H1 (cell line): ENCODE measurements around the gene PINLYP. TPM values are rescaled to one million over a fixed set of nuclear protein-coding genes. Genes with fewer than 3 reads are reported as not detected.

ENCODE experiments used
- CTCF ChIA-PET: fragments of 300-600 bp; sonication (Branson Sonifier 250); formaldehyde crosslinking; loops from one replicate; lab custom pipeline; 2021; ENCODE audit not compliant: partially characterized antibody; lab: Charles Lee
- POLR2A ChIA-PET: fragments of 300-600 bp; sonication (Branson Sonifier 250); formaldehyde crosslinking; loops from one replicate; lab custom pipeline; 2021; ENCODE audit warnings: inconsistent platforms; ENCODE audit not compliant: partially characterized antibody; lab: Charles Lee
- DNase-seq, 2 experiments: peaks; one replicate each; pipeline versions ENCODE4 v3.0.0 to v3.0.0-alpha.2; 2010 to 2022; ENCODE audit warnings: low spot score in 2 of 2, low read depth in 1 of 2, mixed read lengths in 1 of 2
- FAIRE-seq: peaks from 2 replicates; lab custom pipeline; 2011; peaks lifted over from hg19 to GRCh38; lab: Jason Lieb, UNC
- H2AFZ ChIP-seq: 2 replicates; pipeline ENCODE4 v1.8.1; 2012; ENCODE audit warnings: low read length, inconsistent platforms
- H2AK5ac ChIP-seq: 2 replicates; pipeline ENCODE4 v1.6.1; 2013; ENCODE audit warnings: low read depth, low read length
- H2BK120ac ChIP-seq: replicated peaks from 2 replicates; pipeline ENCODE3; 2013; ENCODE audit warnings: low read depth, low read length, inconsistent platforms
- H2BK12ac ChIP-seq: 2 replicates; pipeline ENCODE4 v1.6.1; 2013; ENCODE audit warnings: low read depth, low read length
- H2BK15ac ChIP-seq: 2 replicates; pipeline ENCODE4 v1.6.1; 2013; ENCODE audit warnings: low read length
- H2BK20ac ChIP-seq: 2 replicates; pipeline ENCODE4 v1.6.1; 2013; ENCODE audit warnings: low read length
- H2BK5ac ChIP-seq: 2 replicates; pipeline ENCODE4 v1.6.1; 2013; ENCODE audit warnings: low read depth, low read length
- H3K14ac ChIP-seq: 2 replicates; pipeline ENCODE4 v1.6.1; 2013; ENCODE audit warnings: inconsistent platforms; ENCODE audit not compliant: insufficient read length
- H3K18ac ChIP-seq: 2 replicates; pipeline ENCODE4 v1.6.1; 2013; ENCODE audit warnings: low read length; ENCODE audit errors: extremely low read depth
- H3K23ac ChIP-seq: 2 replicates; pipeline ENCODE4 v1.6.1; 2013; ENCODE audit warnings: inconsistent platforms; ENCODE audit not compliant: insufficient read length
- H3K23me2 ChIP-seq: 2 replicates; pipeline ENCODE4 v1.6.1; 2013; ENCODE audit warnings: low read depth, low read length
- H3K27ac ChIP-seq: 2 replicates; pipeline ENCODE4 v1.6.1; 2011; ENCODE audit warnings: low read depth, low read length, inconsistent platforms
- H3K27me3 ChIP-seq, 4 experiments: replicated peaks in 1 of 4; 1 replicate in 1 of 4; 2 replicates in 3 of 4; pipeline versions ENCODE4 v1.6.1 to v1.8.1; 2011 to 2013; ENCODE audit warnings: low read length in 3 of 4, mild to moderate bottlenecking in 3 of 4, inconsistent platforms in 2 of 4, mixed read lengths in 2 of 4, moderate library complexity in 1 of 4; ENCODE audit not compliant: control insufficient read depth in 3 of 4, insufficient read depth in 3 of 4; ENCODE audit errors: extremely low read depth in 1 of 4
- H3K36me3 ChIP-seq, 4 experiments: 2 replicates each; pipeline versions ENCODE4 v1.6.1 to v1.8.1; 2011 to 2013; ENCODE audit warnings: mild to moderate bottlenecking in 4 of 4, low read length in 3 of 4, moderate library complexity in 2 of 4, control low read depth in 1 of 4, inconsistent platforms in 1 of 4; ENCODE audit not compliant: insufficient read depth in 4 of 4, control insufficient read depth in 2 of 4
- H3K4ac ChIP-seq: replicated peaks from 2 replicates; pipeline ENCODE3; 2013; ENCODE audit warnings: low read length, low read depth, mixed read lengths, inconsistent platforms; ENCODE audit not compliant: insufficient read length
- H3K4me1 ChIP-seq, 4 experiments: replicated peaks in 1 of 4; 1 replicate in 1 of 4; 2 replicates in 3 of 4; pipeline versions ENCODE4 v1.6.1 to v1.8.1; 2011 to 2013; ENCODE audit warnings: low read length in 3 of 4, inconsistent platforms in 2 of 4, mixed read lengths in 1 of 4; ENCODE audit not compliant: insufficient read depth in 4 of 4, control insufficient read depth in 3 of 4
- H3K4me2 ChIP-seq, 2 experiments: 2 replicates each; pipeline versions ENCODE4 v1.6.1 to v1.8.1; 2011 to 2013; ENCODE audit warnings: low read depth in 2 of 2, low read length in 2 of 2, control low read depth in 1 of 2, inconsistent platforms in 1 of 2, mild to moderate bottlenecking in 1 of 2; ENCODE audit not compliant: insufficient read depth in 1 of 2
- H3K4me3 ChIP-seq, 4 experiments: fragments of 200-600, 300-600 bp in 1 of 4; sonication (generic), shearing (Covaris generic), sonication (Bioruptor Twin) in 1 of 4; 2 replicates each; pipeline versions ENCODE4 v1.5.1 to v1.8.1; 2011 to 2016; ENCODE audit warnings: low read length in 4 of 4, low read depth in 3 of 4, control low read depth in 2 of 4, inconsistent platforms in 2 of 4, mild to moderate bottlenecking in 2 of 4, mixed read lengths in 1 of 4, moderate library complexity in 1 of 4; ENCODE audit not compliant: insufficient read depth in 2 of 4; ENCODE audit errors: extremely low read depth in 1 of 4
- H3K56ac ChIP-seq: replicated peaks from 2 replicates; pipeline ENCODE3; 2013; ENCODE audit warnings: low read depth, mild to moderate bottlenecking, mixed read lengths, low read length, inconsistent platforms; ENCODE audit not compliant: insufficient read length
- H3K79me1 ChIP-seq: 2 replicates; pipeline ENCODE4 v1.6.1; 2013; ENCODE audit warnings: low read depth, low read length, control low read depth
- H3K79me2 ChIP-seq, 2 experiments: 2 replicates each; pipeline versions ENCODE4 v1.6.1 to v1.8.1; 2012 to 2013; ENCODE audit warnings: low read length in 2 of 2, mild to moderate bottlenecking in 2 of 2, inconsistent platforms in 1 of 2; ENCODE audit not compliant: insufficient read depth in 2 of 2, control insufficient read depth in 1 of 2
- H3K9ac ChIP-seq, 4 experiments: replicated peaks in 1 of 4; 1 replicate in 1 of 4; 2 replicates in 3 of 4; pipeline versions ENCODE4 v1.6.1 to v1.8.1; 2011 to 2013; ENCODE audit warnings: low read depth in 3 of 4, low read length in 3 of 4, control low read depth in 2 of 4, mild to moderate bottlenecking in 2 of 4, moderate library complexity in 2 of 4, inconsistent platforms in 1 of 4; ENCODE audit errors: extremely low read depth in 1 of 4
- H3K9me3 ChIP-seq, 2 experiments: 2 replicates each; pipeline versions ENCODE4 v1.6.1 to v1.8.1; 2012 to 2013; ENCODE audit warnings: mild to moderate bottlenecking in 2 of 2, moderate library complexity in 2 of 2, control low read depth in 1 of 2, inconsistent platforms in 1 of 2, low read depth in 1 of 2, low read length in 1 of 2, mixed read lengths in 1 of 2; ENCODE audit not compliant: insufficient read depth in 2 of 2
- H4K20me1 ChIP-seq, 2 experiments: replicated peaks in 1 of 2; 2 replicates each; pipeline versions ENCODE3 to v1.8.1; 2011 to 2013; ENCODE audit warnings: inconsistent platforms in 2 of 2, low read length in 2 of 2, mild to moderate bottlenecking in 1 of 2; ENCODE audit not compliant: insufficient read depth in 2 of 2, control insufficient read depth in 1 of 2
- H4K5ac ChIP-seq: 2 replicates; pipeline ENCODE4 v1.6.1; 2013; ENCODE audit warnings: low read length, low read depth, mixed read lengths, inconsistent platforms; ENCODE audit not compliant: insufficient read length
- H4K8ac ChIP-seq: 2 replicates; pipeline ENCODE4 v1.8.0; 2013; ENCODE audit warnings: mild to moderate bottlenecking, moderate library complexity, low read length, inconsistent platforms; ENCODE audit not compliant: insufficient read depth; ENCODE audit errors: extremely low read depth
- H4K91ac ChIP-seq: replicated peaks from 2 replicates; pipeline ENCODE3; 2013; ENCODE audit warnings: low read length, mixed read lengths, inconsistent platforms; ENCODE audit not compliant: insufficient read length
- CHD1 ChIP-seq: IDR thresholded peaks from 2 replicates; pipeline ENCODE4 v1.6.1; 2012; ENCODE audit warnings: low read depth, low read length, improper control_type of control experiment
- HDAC6 ChIP-seq: IDR thresholded peaks from one replicate; pipeline ENCODE4 v1.7.1; 2012; ENCODE audit warnings: low read depth, mild to moderate bottlenecking, inconsistent platforms, low read length, moderate library complexity
- KDM1A ChIP-seq: fragments of 200-600, 300-600 bp; sonication (generic); IDR thresholded peaks from 2 replicates; pipeline ENCODE4 v1.7.1; 2016; ENCODE audit warnings: mild to moderate bottlenecking, low read length, borderline replicate concordance
- KDM5A ChIP-seq: fragments of 200-600 bp; IDR thresholded peaks from 2 replicates; pipeline ENCODE4 v1.7.1; 2012; ENCODE audit warnings: mild to moderate bottlenecking, low read length, inconsistent platforms, mixed read lengths
- SAP30 ChIP-seq: fragments of 300-600 bp; sonication (generic); IDR thresholded peaks from 2 replicates; pipeline ENCODE4 v1.7.1; 2012; ENCODE audit warnings: low read length, moderate library complexity, mild to moderate bottlenecking, inconsistent platforms; ENCODE audit not compliant: insufficient read depth, insufficient replicate concordance
- SIN3A ChIP-seq, 2 experiments: IDR thresholded peaks in 1 of 2; conservative IDR thresholded peaks in 1 of 2; 2 replicates each; pipeline ENCODE4 v1.6.1; 2011 to 2012; ENCODE audit warnings: low read length in 2 of 2, improper control_type of control experiment in 1 of 2, low read depth in 1 of 2, mild to moderate bottlenecking in 1 of 2
- SIX5 ChIP-seq: IDR thresholded peaks from 2 replicates; pipeline ENCODE4 v1.6.1; 2011; ENCODE audit warnings: mild to moderate bottlenecking, low read depth, low read length
- TAF1 ChIP-seq: IDR thresholded peaks from 2 replicates; pipeline ENCODE4 v1.6.1; 2011; ENCODE audit warnings: mild to moderate bottlenecking, low read depth, low read length
- TEAD4 ChIP-seq: IDR thresholded peaks from 2 replicates; pipeline ENCODE4 v1.6.1; 2012; ENCODE audit warnings: low read depth, low read length, inconsistent platforms, mixed read lengths
- WGBS, 2 experiments: shearing (Covaris generic) in 1 of 2; methylation state at CpG; one replicate each; pipeline versions ENCODE4 v1.1.6 to v1.1.7; 2013 to 2015; ENCODE audit warnings: low lambda C conversion rate in 2 of 2, mixed read lengths in 2 of 2, inconsistent platforms in 1 of 2, low coverage in 1 of 2, missing lambda C conversion rate in 1 of 2; ENCODE audit not compliant: insufficient replicate concordance in 2 of 2, insufficient coverage in 1 of 2, insufficient read length in 1 of 2; ENCODE audit errors: extremely low coverage in 1 of 2, missing lambda C conversion rate in 1 of 2; 5-methylcytosine and 5-hydroxymethylcytosine counted together
- polyA plus RNA-seq, 7 experiments: library from polyadenylated mRNA; depleted of rRNA in 3 of 7; stranded (reverse) in 5 of 7; unstranded in 2 of 7; fragments of >200 nt in 5 of 7; fragments of 200-250 nt in 2 of 7; gene quantifications; 1 replicate in 5 of 7; 2 replicates in 1 of 7; 4 replicates in 1 of 7; pipeline versions ENCODE4 v1.2.1 to v1.2.3, GENCODE V29; 2011 to 2013; ENCODE audit warnings: missing spikeins in 2 of 7, mixed read lengths in 2 of 7
- total RNA-seq: library from RNA; stranded (reverse); fragmentation: NEBNext Ultra II Directional; extraction: Animal tissue kit (Norgen Biotek cat#: 25700); gene quantifications from 2 replicates; pipeline ENCODE4 v1.2.1, GENCODE V29; 2021

Gene PINLYP
- total and polyA plus RNA-seq, 2 of the 8 experiments (the other 6 are each of a cell fraction or from before 2014, with no cell fraction given): 7.5 to 31.3 TPM

DNA sequence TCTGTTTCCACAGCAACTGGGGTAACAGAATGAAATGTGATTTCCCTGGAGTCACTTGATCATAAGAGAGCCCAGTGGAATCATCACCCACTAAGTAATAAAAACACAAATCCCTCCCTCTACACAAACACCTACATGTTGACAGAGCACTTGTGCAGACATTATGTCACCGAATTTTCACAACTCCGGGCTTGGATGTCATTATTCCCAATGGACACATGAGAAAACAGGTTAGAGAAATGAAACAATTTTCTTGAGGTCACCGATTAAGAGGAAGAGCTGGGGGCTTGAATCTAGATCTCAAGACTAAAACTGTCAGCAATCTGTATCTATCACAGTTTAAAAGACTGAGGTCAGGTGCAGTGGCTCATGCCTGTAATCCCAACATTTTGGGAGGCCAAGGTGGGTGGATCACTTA, 3.4 kb upstream of the PINLYP start:
- Histone ChIP-seq H3K14ac (no peak overlapping the region), H3K79me2 (peaks cover 0 to 10% of the 10 kb centered on the region in 2 experiments; a peak in 2 of 4 replicates), H3K4ac (no peak overlapping the region), H3K9me3 (no peaks in the 10 kb centered on the region), H3K79me1 (peaks cover 7% of the 10 kb centered on the region), H3K4me2 (no peak overlapping the region), H4K20me1 (peaks cover 0 to 4% of the 10 kb centered on the region in 2 experiments), H3K56ac (no peak overlapping the region), H3K18ac (no peak overlapping the region), H2BK120ac (no peak overlapping the region), H4K8ac (no peak overlapping the region), H3K23me2 (peaks cover 9% of the 10 kb centered on the region), H4K91ac (no peak overlapping the region), H3K4me1 (peaks cover 0 to 17% (median 10%) of the 10 kb centered on the region in 4 experiments; a peak in 6 of 7 replicates), H2BK12ac (no peak overlapping the region), H3K27me3 (no peaks in the 10 kb centered on the region), H2AK5ac (no peak overlapping the region), H2BK5ac (no peak overlapping the region), H3K9ac (no peak overlapping the region), H2BK20ac (no peak overlapping the region), H2AFZ (no peak overlapping the region), H3K23ac (no peak overlapping the region), H3K27ac (no peak overlapping the region), H2BK15ac (no peak overlapping the region), H3K4me3 (0 out of 8 replicates have a peak overlapping the region, but pooled peaks of 1 of the 4 experiments have one; percentile 1), H3K36me3 (no peaks in the 10 kb centered on the region; a peak in 2 of 8 replicates), H4K5ac (no peak overlapping the region)
- 88% methylated on average over 3 of the region's 3 CpGs; no CpG with 5 or more reads in 1 of the 2 experiments for WGBS, 2 experiments
- DNase-seq: no peak
- POLR2A ChIA-PET: interaction anchor here (1.1 to 1.6 kb wide), 4 partner anchors 24 to 47 kb away, joined by 3 to 12 read pairs (median 3); partner anchors contain the start of genes IRGQ and ZNF576
- CTCF ChIA-PET: interaction anchor here (1.2 to 9.3 kb wide), 5 partner anchors 13 to 80 kb away, joined by 3 to 82 read pairs (median 8); no protein-coding TSS in a partner anchor
- TF ChIP-seq KDM1A (no peak), SAP30 (no peak), CHD1 (no peak), SIX5 (no peak), SIN3A (conservative IDR thresholded peaks at IDR 0.05 in 1 of 2, IDR thresholded peaks at IDR 0.05 in 1 of 2; ENCODE audit: low read depth in 1 of 2, low read length in 2 of 2) (no peak), TAF1 (no peak), KDM5A (no peak), HDAC6 (no peak), TEAD4 (no peak)
- FAIRE-seq: no peak
